ENCODE measurements around the gene C11orf42.

C11orf42 gene

DNA sequence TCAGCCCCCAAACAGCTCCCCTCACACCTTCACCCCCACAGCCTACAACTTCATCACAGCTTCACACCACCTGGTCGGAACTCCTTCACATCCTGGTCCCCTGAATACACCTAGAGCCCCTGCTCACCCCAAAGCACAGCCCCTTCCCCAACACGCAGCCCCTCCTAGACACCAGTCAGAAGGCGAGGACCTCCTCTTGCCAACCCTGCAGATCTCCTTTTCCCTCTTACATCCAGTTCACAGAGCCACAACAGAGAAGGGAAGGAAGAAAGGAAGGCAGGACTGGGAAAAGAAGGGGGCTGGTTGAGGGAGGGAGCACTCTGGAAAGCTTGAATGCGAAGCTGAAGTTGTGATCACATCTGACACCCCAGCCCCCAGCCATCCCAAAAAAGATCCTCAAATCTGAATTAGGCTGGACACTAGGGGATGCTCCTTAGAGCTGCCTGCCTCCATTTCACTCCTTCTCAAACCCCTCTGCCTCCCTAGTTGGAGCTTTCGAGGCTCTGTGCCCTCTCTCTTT lies 54.9 kb downstream of the C11orf42 start:
- DNase-seq = no peak
